ENCODE results near the gene MCRIP2. TPM values are rescaled to one million over a fixed set of nuclear protein-coding genes. Genes with fewer than 3 reads are reported as not detected.

The MCRIP2 gene
- total and polyA plus RNA-seq, 4 donors = 10.4 to 28.9 (median 18.8) TPM

DNA sequence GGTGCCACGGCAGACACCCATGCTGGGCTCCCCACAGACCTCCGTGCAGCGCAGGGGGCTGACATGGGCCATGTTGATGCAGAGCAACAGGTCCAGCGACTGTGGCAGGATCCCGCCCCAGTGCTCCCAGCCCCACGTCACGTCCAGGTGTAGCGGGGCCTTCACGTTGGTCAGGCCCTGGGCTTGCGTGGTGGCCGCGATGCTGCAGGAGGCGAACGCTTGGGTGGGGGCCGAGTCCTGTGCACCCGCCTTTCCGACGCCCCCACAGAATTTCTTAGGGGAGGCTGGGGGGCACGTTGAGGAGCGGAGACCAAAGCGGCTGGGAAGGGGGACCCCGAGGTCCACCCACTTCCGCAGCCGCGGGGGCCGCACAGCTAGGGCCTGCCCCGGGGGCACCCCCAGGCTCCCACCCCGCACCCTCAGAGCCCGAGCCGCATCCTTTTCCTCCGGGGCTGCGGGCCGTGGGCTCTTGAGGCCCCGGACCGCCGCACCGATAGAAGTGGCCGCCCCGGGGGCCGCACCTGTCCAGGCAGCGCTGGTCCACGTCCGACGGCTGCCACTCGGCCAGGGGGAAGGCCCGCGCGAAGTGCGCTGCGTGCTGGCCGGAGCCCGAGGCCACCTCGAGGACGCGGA is 5.9 kb upstream of the MCRIP2 start:
- no peak overlapping the region for H3K27ac ChIP-seq (ENCODE audit: low read depth in 1 of 2, low read length in 2 of 2)
- intact Hi-C loops (cut with DNase I) = loop anchor here in 1 of 2 donors (5.0 kb wide), 1 partner anchor 48 kb away; no protein-coding TSS in a partner anchor
- no peaks in the 10 kb centered on the region for H3K27me3 ChIP-seq (ENCODE audit: control insufficient read depth in 1 of 2, insufficient read depth in 2 of 2, low read length in 1 of 2)
- H3K36me3 ChIP-seq (ENCODE audit: control insufficient read depth in 1 of 2, insufficient read depth in 2 of 2, low read length in 1 of 2) = peaks cover 0 to 2% of the 10 kb centered on the region in 2 donors
- H3K4me3 ChIP-seq (ENCODE audit: low read length in 2 of 2) = peak overlapping the region; percentile 55 to 84
- H3K4me1 ChIP-seq (ENCODE audit: control insufficient read depth in 1 of 2, insufficient read depth in 2 of 2, low read length in 2 of 2) = no peaks in the 10 kb centered on the region
- no peak for ATAC-seq (ENCODE audit: low FRiP score)
- 4 to 6% methylated on average over 44 to 55 of the region's 55 CpGs for WGBS, 2 donors
- H3K9me3 ChIP-seq (ENCODE audit: control insufficient read depth, low read length) = no peaks in the 10 kb centered on the region
- no peak for DNase-seq

DNA sequence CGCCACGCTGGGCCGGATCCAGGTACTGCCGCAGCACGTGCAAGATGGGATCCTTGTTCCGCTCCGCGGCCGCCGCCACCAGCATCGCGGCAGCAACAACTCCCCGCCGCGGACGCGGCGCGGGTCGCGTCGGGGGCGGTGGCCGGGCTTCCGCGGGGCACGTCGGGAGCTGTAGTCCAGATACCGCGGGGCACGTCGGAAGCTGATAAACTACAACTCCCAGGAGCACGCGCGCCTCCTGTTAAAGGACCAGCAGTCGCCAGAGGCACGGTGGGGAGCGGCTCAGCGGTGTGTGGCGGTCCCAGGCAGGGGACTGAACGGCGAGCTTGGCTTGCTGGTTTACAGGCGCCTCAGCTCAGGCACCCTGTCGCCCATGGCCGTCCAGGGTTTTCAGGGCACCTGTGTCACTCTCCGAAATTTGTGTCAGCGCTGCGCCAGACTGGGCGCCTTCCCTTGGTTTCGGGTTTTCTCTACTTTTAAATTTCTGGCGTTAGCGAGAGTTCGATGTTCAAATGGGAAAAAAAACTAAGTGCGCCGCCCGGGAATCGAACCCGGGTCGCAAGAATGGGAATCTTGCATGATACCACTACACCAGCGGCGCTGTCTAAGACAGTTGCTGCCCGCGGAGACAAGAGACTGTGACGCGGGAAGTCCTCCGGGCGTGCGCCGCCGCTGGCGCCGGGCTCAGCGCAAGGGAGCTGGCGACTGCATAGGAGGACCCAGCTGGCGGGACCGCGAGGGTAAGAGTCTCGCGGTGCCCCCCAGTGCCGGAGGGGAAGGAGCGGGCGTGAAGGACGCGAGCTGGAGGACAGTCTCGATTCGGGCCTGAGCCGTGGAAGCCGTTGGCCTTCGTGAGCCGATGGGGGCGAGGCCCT is 5.2 kb upstream of the MCRIP2 start, which contains the start of gene METTL26:
Gene METTL26, minus strand, starts transcription at position 100 of the 875 bp plus-strand sequence. Its CDS starts 15 bp downstream, at position 85.
- peak within 1 kb of the TSS in 1 of 2 donors; percentile 89 for H3K27ac ChIP-seq (ENCODE audit: low read depth in 1 of 2, low read length in 2 of 2)
- WGBS, 2 donors = 0% methylated on average over 70 to 91 of the region's 91 CpGs
- H3K36me3 ChIP-seq (ENCODE audit: control insufficient read depth in 1 of 2, insufficient read depth in 2 of 2, low read length in 1 of 2) = peaks cover 0 to 2% of the 10 kb centered on the region in 2 donors
- intact Hi-C loops (cut with DNase I) = loop anchor here in 1 of 2 donors (5.0 kb wide), 1 partner anchor 49 kb away; no protein-coding TSS in a partner anchor
- DNase-seq (peak; percentile 98 to 99), ATAC-seq (ENCODE audit: low FRiP score) (peak; percentile 93)
- no peaks in the 10 kb centered on the region for H3K9me3 ChIP-seq (ENCODE audit: control insufficient read depth, low read length)
- no peaks in the 10 kb centered on the region for H3K4me1 ChIP-seq (ENCODE audit: control insufficient read depth in 1 of 2, insufficient read depth in 2 of 2, low read length in 2 of 2)
- peak within 1 kb of the TSS; percentile 84 to 86 for H3K4me3 ChIP-seq (ENCODE audit: low read length in 2 of 2)
- no peaks in the 10 kb centered on the region for H3K27me3 ChIP-seq (ENCODE audit: control insufficient read depth in 1 of 2, insufficient read depth in 2 of 2, low read length in 1 of 2)

DNA sequence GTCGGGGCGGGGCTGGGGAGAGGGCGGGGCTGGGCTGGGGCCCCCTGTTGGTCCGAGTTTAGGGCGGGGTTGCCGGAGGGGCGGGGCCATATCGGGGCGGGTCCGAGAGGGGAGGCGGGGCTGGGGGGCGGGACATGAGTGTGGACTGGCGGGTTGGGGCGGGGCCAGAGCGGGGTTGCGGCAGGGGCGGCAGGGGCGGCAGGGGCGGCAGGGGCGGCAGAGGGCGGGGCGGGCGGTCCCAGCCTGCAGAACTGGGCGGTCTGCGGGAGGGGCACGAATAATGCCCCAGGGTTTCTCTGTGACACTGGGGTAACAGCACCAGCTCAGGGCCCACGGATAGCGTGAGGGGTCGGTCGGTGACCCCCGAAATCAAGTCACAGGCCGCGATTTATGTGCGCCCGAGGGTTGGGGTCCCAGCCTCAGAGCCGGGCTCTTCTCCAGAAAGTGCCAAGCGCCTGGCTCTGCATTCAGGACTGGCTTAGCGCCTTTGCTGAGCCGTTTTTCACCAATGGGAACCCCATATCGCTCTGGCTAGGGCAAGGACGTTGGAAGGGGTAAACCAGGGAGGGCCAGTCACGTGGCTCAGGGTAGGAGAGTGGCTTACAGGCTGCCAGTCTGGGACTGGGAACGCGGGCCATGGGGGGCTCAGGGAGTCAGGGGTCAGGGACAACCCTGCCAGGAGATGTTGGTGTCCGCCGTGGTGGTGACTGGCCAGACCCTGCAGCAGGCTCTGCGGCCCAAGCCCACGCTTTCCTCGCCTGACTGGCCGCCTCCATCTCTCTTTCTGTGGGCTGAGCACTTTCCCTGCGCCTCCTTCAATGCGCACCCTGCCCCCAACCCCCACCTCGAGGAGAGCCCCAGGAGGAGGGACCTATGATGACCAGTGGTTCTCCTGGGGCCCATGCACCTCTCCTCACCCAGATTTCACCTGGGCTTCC is 4.3 kb upstream of the MCRIP2 start:
- H3K36me3 ChIP-seq (ENCODE audit: control insufficient read depth in 1 of 2, insufficient read depth in 2 of 2, low read length in 1 of 2) = peaks cover 0 to 2% of the 10 kb centered on the region in 2 donors
- no peaks in the 10 kb centered on the region for H3K9me3 ChIP-seq (ENCODE audit: control insufficient read depth, low read length)
- H3K4me3 ChIP-seq (ENCODE audit: low read length in 2 of 2) = peak overlapping the region; percentile 84 to 86
- no peaks in the 10 kb centered on the region for H3K4me1 ChIP-seq (ENCODE audit: control insufficient read depth in 1 of 2, insufficient read depth in 2 of 2, low read length in 2 of 2)
- WGBS, 2 donors = 15 to 18% methylated on average over 33 to 53 of the region's 53 CpGs
- DNase-seq (peak; percentile 93 to 97), ATAC-seq (ENCODE audit: low FRiP score) (peak; percentile 92)
- H3K27me3 ChIP-seq (ENCODE audit: control insufficient read depth in 1 of 2, insufficient read depth in 2 of 2, low read length in 1 of 2) = no peaks in the 10 kb centered on the region
- peak overlapping the region in 1 of 2 donors; percentile 43 for H3K27ac ChIP-seq (ENCODE audit: low read depth in 1 of 2, low read length in 2 of 2)
- intact Hi-C loops (cut with DNase I) = loop anchor here in 1 of 2 donors (5.0 kb wide), 1 partner anchor 50 kb away; no protein-coding TSS in a partner anchor

DNA sequence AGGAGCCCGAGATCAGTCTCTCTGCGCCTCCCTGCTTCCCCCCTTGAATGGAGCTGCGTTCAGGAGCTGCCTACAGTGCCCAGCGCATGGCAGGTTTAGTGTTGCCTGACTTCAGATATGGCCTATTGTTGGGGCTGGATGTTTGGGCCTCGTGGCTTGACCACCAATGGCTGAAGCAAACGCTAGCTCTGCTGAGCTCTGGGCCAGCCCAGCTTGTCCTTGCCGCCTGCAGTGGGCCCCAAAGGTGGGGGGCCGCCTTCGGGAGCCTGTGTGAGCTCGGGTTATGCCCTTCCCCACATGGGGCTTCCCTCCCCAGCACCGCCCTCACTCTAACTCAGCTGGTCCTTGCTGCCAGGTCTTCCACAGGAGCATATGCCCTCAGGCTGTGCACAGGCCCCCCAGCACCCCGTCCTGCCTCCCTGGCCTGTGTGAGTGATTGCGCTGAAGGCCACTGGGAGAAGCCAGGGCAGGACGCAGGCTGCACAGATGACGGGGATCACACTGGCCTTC is 3.5 kb upstream of the MCRIP2 start:
- H3K27ac ChIP-seq (ENCODE audit: low read depth in 1 of 2, low read length in 2 of 2) = no peak overlapping the region
- DNase-seq (no peak), ATAC-seq (ENCODE audit: low FRiP score) (no peak)
- H3K9me3 ChIP-seq (ENCODE audit: control insufficient read depth, low read length) = no peaks in the 10 kb centered on the region
- H3K27me3 ChIP-seq (ENCODE audit: control insufficient read depth in 1 of 2, insufficient read depth in 2 of 2, low read length in 1 of 2) = no peaks in the 10 kb centered on the region
- no peaks in the 10 kb centered on the region for H3K4me1 ChIP-seq (ENCODE audit: control insufficient read depth in 1 of 2, insufficient read depth in 2 of 2, low read length in 2 of 2)
- no peak overlapping the region for H3K4me3 ChIP-seq (ENCODE audit: low read length in 2 of 2)
- intact Hi-C loops (cut with DNase I) = loop anchor here in 1 of 2 donors (5.0 kb wide), 1 partner anchor 51 kb away; no protein-coding TSS in a partner anchor
- H3K36me3 ChIP-seq (ENCODE audit: control insufficient read depth in 1 of 2, insufficient read depth in 2 of 2, low read length in 1 of 2) = peaks cover 0 to 2% of the 10 kb centered on the region in 2 donors
- 87 to 89% methylated on average over 14 to 15 of the region's 15 CpGs for whole genome bisulfite sequencing, 2 donors

DNA sequence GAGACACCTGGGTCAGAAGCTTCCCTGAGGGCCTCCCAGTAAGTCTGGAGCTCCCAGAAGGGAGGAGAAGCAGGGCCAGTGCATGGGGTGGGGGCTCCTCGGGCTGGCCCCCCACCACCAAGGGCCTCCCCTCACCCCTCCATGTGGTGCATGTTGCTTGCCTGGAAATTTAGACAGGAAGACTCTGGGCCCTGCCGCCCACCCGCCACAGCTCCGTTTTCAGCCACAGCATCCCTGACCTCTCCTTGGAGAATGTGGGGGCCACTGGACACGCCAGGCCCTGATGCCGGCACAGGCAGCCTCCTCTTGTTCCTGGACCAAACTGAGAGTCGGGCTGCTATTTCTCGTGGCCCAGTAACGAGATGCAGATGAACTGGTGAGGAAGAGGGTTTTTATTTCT is 2.8 kb upstream of the MCRIP2 start:
- Histone ChIP-seq H3K36me3 (ENCODE audit: control insufficient read depth in 1 of 2, insufficient read depth in 2 of 2, low read length in 1 of 2) (no peaks in the 10 kb centered on the region), H3K27ac (ENCODE audit: low read depth in 1 of 2, low read length in 2 of 2) (no peak overlapping the region), H3K27me3 (ENCODE audit: control insufficient read depth in 1 of 2, insufficient read depth in 2 of 2, low read length in 1 of 2) (no peaks in the 10 kb centered on the region), H3K9me3 (ENCODE audit: control insufficient read depth, low read length) (no peaks in the 10 kb centered on the region), H3K4me3 (ENCODE audit: low read length in 2 of 2) (no peak overlapping the region), H3K4me1 (ENCODE audit: control insufficient read depth in 1 of 2, insufficient read depth in 2 of 2, low read length in 2 of 2) (no peaks in the 10 kb centered on the region)
- intact Hi-C loops (cut with DNase I) = loop anchor here in 1 of 2 donors (5.0 kb wide), 1 partner anchor 52 kb away; no protein-coding TSS in a partner anchor
- no peak for DNase-seq
- 82 to 85% methylated on average over 9 of the region's 9 CpGs for WGBS, 2 donors
- ATAC-seq (ENCODE audit: low FRiP score) = no peak

DNA sequence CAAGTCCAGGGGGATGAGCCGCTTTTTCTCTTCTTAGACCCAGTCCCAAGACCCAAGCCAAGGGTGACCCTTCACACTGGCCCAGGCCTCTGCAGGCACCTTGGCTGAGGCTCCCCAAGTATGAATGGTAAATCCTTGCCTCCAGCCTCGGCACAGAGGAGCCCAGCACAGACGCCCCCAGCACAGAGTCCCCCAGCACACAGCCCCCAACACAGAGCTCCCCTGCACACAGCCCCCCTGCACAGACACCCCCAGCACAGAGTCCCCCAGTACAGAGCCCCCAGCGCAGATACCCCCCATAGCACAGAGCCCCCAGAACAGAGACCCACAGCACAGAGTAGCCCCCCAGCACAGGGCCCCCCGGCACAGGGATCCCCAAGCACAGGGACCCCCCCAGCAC is 1.0 kb upstream of the MCRIP2 start:
- Histone ChIP-seq H3K27me3 (ENCODE audit: control insufficient read depth in 1 of 2, insufficient read depth in 2 of 2, low read length in 1 of 2) (no peaks in the 10 kb centered on the region), H3K27ac (ENCODE audit: low read depth in 1 of 2, low read length in 2 of 2) (no peak overlapping the region)
- intact Hi-C loops (cut with DNase I) = no loop called here

DNA sequence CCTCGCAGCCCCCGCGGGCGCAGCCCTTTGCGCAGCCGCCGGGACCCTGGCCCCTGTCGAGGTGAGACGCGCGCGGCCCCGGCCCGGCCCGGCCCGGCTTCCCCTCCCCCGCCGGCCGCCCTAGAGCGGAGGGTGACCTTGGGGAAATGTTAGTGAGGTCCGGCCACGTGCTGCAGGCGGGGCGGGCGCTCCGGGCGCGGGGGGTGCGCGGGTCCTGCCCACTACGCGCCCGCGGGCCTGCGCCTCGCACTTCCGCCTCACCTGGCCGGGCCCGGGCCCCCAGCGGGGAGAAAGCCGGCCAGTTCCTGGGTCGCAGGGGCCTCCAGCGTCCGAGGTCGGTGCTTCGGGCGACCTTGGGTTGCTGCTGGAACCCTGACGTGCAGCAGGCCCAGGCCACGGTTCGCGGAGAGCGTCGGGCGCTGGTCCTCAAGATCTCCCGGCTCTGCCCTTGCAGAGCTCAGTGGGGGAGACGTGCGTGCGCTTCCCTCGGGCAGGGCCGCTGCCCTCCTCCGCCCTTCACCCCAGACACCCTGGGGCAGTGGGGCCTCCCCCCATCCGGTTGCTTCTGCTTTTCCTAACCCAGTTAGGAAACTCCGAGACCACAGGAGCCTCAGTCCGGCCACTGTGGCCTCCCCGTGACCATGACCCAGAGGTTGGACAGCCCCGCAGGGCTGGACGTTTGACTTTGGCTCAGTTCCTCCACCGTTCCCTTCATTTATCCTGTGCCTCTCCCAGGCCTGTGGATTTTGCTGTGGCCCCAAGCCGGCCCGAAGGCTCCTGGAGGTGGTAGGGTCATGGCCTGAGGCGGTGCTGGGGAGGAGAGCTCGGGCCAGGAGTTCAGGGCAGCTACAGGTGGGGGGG is 791 bp downstream of the MCRIP2 start:
- DNase-seq (peak in 1 of 2 donors; percentile 79), ATAC-seq (ENCODE audit: low FRiP score) (no peak)
- H3K36me3 ChIP-seq (ENCODE audit: control insufficient read depth in 1 of 2, insufficient read depth in 2 of 2, low read length in 1 of 2) = no peaks in the 10 kb centered on the region
- H3K27me3 ChIP-seq (ENCODE audit: control insufficient read depth in 1 of 2, insufficient read depth in 2 of 2, low read length in 1 of 2) = no peaks in the 10 kb centered on the region
- H3K4me1 ChIP-seq (ENCODE audit: control insufficient read depth in 1 of 2, insufficient read depth in 2 of 2, low read length in 2 of 2) = no peaks in the 10 kb centered on the region
- H3K27ac ChIP-seq (ENCODE audit: low read depth in 1 of 2, low read length in 2 of 2) = no peak overlapping the region
- H3K9me3 ChIP-seq (ENCODE audit: control insufficient read depth, low read length) = no peaks in the 10 kb centered on the region
- intact Hi-C loops (cut with DNase I) = no loop called here
- peak overlapping the region; percentile 46 to 80 for H3K4me3 ChIP-seq (ENCODE audit: low read length in 2 of 2)
- WGBS, 2 donors = 7 to 14% methylated on average over 56 to 72 of the region's 72 CpGs

More for the DNA sequence above, 1.0 kb upstream of the MCRIP2 start:
- H3K4me3 ChIP-seq (ENCODE audit: low read length in 2 of 2) = no peak overlapping the region
- WGBS, 2 donors = 92% methylated on average over 5 of the region's 5 CpGs
- DNase-seq (no peak), ATAC-seq (ENCODE audit: low FRiP score) (no peak)
- H3K9me3 ChIP-seq (ENCODE audit: control insufficient read depth, low read length) = no peaks in the 10 kb centered on the region
- no peaks in the 10 kb centered on the region for H3K36me3 ChIP-seq (ENCODE audit: control insufficient read depth in 1 of 2, insufficient read depth in 2 of 2, low read length in 1 of 2)
- H3K4me1 ChIP-seq (ENCODE audit: control insufficient read depth in 1 of 2, insufficient read depth in 2 of 2, low read length in 2 of 2) = no peaks in the 10 kb centered on the region

Measured in aorta (tissue), 5 donors.